Activated CD4-positive, alpha-beta memory T cell treated with anti-CD3 and anti-CD28 coated beads, Interleukin-2, amount 10 ng/mL, durations not matched to agents 7 days and 5 days (primary cell): Measurements from ENCODE around the gene DCN. TPM values are rescaled to one million over a fixed set of nuclear protein-coding genes. Genes with fewer than 3 reads are reported as not detected.

ENCODE experiments used
- CTCF ChIA-PET: fragments of 350-600 bp; sonication (Branson Sonifier 250); formaldehyde crosslinking; loops from one replicate; lab custom pipeline; 2021; ENCODE audit warnings: antibody characterized with exemption, inconsistent platforms; lab: Charles Lee
- POLR2A ChIA-PET: fragments of 350-600 bp; sonication (Branson Sonifier 250); formaldehyde crosslinking; loops from one replicate; lab custom pipeline; 2021; ENCODE audit warnings: antibody characterized with exemption; lab: Charles Lee
- DNase-seq: peaks from one replicate; pipeline ENCODE4 v3.0.0-alpha.2; 2020
- H3K27ac Mint-ChIP-seq: one replicate; pipeline ENCODE4 v1.8.0; 2021; ENCODE audit warnings: mild to moderate bottlenecking, mixed read lengths
- H3K27me3 Mint-ChIP-seq: one replicate; pipeline ENCODE4 v1.8.0; 2021; ENCODE audit warnings: mixed read lengths
- H3K36me3 Mint-ChIP-seq: one replicate; pipeline ENCODE4 v1.8.0; 2021; ENCODE audit warnings: low read depth, mixed read lengths
- H3K4me1 Mint-ChIP-seq: one replicate; pipeline ENCODE4 v1.8.0; 2021; ENCODE audit warnings: mixed read lengths
- H3K4me3 Mint-ChIP-seq: one replicate; pipeline ENCODE4 v1.8.0; 2021; ENCODE audit warnings: mild to moderate bottlenecking, mixed read lengths
- H3K9me3 Mint-ChIP-seq: one replicate; pipeline ENCODE4 v1.8.0; 2021; ENCODE audit warnings: mixed read lengths
- total RNA-seq, 2 experiments: library from RNA; stranded (reverse); gene quantifications; one replicate each; pipeline ENCODE4 v1.2.3, GENCODE V29; 2021

The DCN gene, protein sequence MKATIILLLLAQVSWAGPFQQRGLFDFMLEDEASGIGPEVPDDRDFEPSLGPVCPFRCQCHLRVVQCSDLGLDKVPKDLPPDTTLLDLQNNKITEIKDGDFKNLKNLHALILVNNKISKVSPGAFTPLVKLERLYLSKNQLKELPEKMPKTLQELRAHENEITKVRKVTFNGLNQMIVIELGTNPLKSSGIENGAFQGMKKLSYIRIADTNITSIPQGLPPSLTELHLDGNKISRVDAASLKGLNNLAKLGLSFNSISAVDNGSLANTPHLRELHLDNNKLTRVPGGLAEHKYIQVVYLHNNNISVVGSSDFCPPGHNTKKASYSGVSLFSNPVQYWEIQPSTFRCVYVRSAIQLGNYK
- total RNA-seq: not detected

DNA sequence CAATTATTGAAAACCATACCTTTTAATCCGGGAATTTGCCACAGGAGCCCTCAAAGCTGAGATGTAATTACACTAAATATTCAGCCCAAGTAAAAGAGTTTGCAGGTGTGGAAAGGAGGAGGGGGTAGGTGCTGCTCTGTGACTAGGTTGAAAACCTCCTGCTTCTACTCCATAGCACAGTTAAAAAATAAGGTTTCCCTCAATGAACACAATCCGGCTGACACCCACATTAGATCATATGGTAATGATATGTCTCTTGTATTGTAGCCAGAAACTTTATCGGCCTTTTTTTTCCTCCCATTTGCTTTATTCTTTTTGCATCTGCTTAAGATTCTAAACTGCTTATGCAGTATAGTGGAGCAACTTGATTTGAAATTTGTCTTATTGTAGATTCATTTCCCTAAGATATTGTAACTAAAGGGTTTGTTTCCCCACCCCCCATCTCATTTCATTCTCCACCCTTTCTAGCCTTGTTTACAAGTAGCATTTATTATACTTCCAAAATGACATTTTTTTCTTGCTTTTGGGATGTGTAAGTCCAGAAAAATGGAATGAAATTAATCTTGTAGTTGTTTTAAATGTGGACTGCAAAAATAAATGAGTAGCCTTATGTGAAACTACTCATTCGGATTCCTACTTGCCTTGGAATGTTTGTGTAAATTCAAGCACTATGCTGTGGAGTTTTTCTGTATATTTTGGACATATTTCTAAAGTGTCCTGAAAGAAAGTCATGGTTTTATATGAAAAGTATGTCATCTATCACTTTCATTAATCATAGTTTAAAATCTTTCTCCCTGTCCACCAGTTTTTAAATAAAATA, at the start of gene DCN:
Gene DCN, minus strand, starts transcription at position 182 of the 820 bp plus-strand sequence. CDS start 4,265 bp downstream, outside the sequence.
- no peaks in the 10 kb centered on the region for H3K27me3 Mint-ChIP-seq
- no peak for DNase-seq
- H3K27ac Mint-ChIP-seq: no peak within 1 kb of the TSS
- CTCF ChIA-PET: no interaction called here
- H3K4me3 Mint-ChIP-seq: no peak within 1 kb of the TSS
- H3K9me3 Mint-ChIP-seq: no peaks in the 10 kb centered on the region
- POLR2A ChIA-PET: no interaction called here
- H3K4me1 Mint-ChIP-seq: no peaks in the 10 kb centered on the region
- H3K36me3 Mint-ChIP-seq: no peaks in the 10 kb centered on the region

DNA sequence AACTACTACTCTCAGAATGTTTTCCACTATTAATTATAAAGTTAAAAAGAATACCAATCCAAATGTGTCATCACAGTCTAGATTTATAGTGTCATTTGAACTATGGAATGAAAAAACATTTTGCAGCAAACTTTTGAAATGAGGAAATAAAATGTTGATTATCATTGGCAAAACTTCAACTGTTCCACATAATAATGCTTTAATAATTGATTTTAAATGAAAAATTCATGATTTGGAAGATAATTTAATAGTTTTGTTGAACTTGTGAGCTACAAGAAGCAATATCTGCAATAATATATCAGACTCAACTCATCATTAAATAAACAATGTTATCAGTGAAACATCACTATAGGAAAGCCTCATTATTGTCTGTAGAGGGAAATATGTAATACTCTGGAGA, 48.2 kb upstream of the DCN start:
- DNase-seq: no peak
- CTCF ChIA-PET: no interaction called here
- no peaks in the 10 kb centered on the region for H3K36me3 Mint-ChIP-seq
- POLR2A ChIA-PET: no interaction called here
- H3K27me3 Mint-ChIP-seq: no peaks in the 10 kb centered on the region
- H3K4me3 Mint-ChIP-seq: no peak overlapping the region
- H3K9me3 Mint-ChIP-seq: no peaks in the 10 kb centered on the region
- H3K4me1 Mint-ChIP-seq: no peaks in the 10 kb centered on the region
- H3K27ac Mint-ChIP-seq: no peak overlapping the region

DNA sequence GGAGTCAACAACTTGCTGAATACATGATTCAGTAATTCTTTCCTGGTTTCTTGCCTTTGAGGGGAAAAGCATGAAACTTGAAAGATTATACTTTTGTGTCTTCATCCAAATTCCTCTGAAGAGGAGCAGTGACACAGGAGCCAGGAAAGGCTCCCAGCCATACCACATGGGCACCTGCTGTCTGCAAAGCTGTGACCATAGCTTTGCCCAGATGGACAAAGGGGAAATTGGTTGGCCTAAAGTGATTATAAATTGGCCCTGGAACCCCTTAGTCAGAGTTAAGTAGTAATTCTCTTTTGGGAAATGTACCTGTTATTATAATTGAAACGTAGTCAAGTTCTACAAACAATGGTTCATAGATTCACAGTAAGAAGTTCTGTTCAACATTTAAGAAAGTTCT, 44.3 kb upstream of the DCN start:
- Mint-ChIP-seq H3K9me3 (no peaks in the 10 kb centered on the region), H3K27me3 (no peaks in the 10 kb centered on the region), H3K4me3 (no peak overlapping the region), H3K4me1 (no peaks in the 10 kb centered on the region), H3K27ac (no peak overlapping the region), H3K36me3 (no peaks in the 10 kb centered on the region)
- ChIA-PET POLR2A (no interaction called here), CTCF (no interaction called here)
- no peak for DNase-seq

DNA sequence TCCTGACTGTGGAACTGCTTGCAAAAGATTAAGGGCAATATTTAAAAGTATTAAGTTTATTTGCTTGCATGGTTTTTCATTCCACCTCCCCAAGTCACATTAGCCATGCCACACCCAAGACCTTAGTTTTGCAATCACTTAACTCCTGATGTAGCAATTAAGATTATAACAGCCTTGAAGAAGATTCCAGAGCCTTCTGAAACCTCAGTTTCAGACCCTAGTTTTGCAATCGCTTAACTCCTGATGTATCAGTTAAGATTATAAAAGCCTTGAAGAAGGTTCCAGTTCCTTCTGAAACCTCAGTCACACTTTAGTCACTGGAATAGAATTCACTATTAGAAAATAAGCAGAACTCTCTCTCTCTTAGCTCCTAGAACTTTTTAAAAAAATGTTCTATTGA, 42.7 kb upstream of the DCN start:
- CTCF ChIA-PET: no interaction called here
- POLR2A ChIA-PET: no interaction called here
- no peaks in the 10 kb centered on the region for H3K36me3 Mint-ChIP-seq

DNA sequence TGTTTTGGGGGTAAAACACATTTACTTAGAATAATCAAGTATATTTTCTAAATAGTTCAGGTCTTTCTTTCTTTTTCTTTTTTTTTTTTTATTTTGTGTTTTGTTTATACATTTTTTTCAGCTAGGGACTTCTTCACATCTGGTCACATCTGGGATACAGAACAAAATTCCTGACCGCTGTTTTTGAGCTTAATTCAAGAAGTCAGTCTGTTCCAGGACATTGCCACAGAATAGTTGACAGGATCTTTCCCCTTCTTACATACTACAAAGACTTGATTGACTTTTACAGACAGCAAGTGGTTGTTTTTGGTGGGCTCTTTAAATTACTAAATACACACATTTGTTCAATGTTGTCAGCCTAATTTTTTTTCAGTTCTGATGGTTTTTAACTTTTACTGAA, 41.8 kb upstream of the DCN start:
- POLR2A ChIA-PET: no interaction called here
- Mint-ChIP-seq H3K27me3 (no peaks in the 10 kb centered on the region), H3K4me3 (no peak overlapping the region), H3K4me1 (no peaks in the 10 kb centered on the region), H3K27ac (no peak overlapping the region), H3K9me3 (no peaks in the 10 kb centered on the region), H3K36me3 (no peaks in the 10 kb centered on the region)
- CTCF ChIA-PET: no interaction called here
- no peak for DNase-seq

More for the DNA sequence above, 42.7 kb upstream of the DCN start:
- Mint-ChIP-seq H3K9me3 (no peaks in the 10 kb centered on the region), H3K4me1 (no peaks in the 10 kb centered on the region), H3K4me3 (no peak overlapping the region), H3K27me3 (no peaks in the 10 kb centered on the region), H3K27ac (no peak overlapping the region)
- DNase-seq: no peak

DNA sequence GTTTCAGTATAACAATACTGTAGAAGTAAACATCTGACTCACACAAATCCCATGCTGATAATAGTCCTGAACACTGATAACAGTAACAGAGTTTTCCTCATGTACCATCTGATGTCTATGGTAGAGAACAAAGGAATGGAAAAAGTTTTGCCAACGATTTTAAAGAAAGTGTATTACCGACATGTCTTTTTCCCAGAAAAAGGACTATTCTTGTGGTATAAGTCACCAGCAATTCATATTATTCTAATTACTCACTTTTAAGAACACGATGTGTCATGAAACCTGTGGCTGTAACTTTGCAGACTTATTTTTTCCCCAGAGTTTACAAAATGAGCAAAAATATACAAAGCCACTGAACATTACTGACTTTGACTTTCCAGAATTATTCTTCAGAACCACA, 40.1 kb upstream of the DCN start:
- no peaks in the 10 kb centered on the region for H3K4me1 Mint-ChIP-seq
- ChIA-PET CTCF (no interaction called here), POLR2A (no interaction called here)
- H3K27ac Mint-ChIP-seq: no peak overlapping the region
- no peak for DNase-seq
- H3K4me3 Mint-ChIP-seq: no peak overlapping the region
- H3K27me3 Mint-ChIP-seq: no peaks in the 10 kb centered on the region
- no peaks in the 10 kb centered on the region for H3K36me3 Mint-ChIP-seq
- no peaks in the 10 kb centered on the region for H3K9me3 Mint-ChIP-seq

DNA sequence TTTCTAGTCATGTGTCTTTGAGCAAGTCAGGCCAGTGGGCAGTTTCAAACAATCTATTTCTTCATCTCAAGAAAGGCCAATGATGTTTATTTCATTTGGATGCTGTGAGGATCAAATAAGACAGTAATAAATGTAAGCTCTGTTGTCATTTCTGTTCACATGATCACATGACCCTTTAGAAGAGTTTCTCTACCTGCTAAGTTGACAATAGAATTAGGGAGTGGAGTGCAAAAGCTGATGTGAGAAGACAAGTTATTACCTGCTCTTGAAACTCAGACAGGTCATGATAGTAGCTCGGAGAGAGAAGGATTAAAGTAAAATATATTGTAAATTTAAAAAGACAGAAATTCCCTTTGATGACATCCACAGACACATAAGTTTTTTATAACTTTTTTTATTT, 37.3 kb upstream of the DCN start:
- CTCF ChIA-PET: no interaction called here
- no peak overlapping the region for H3K4me3 Mint-ChIP-seq
- no peaks in the 10 kb centered on the region for H3K9me3 Mint-ChIP-seq

DNA sequence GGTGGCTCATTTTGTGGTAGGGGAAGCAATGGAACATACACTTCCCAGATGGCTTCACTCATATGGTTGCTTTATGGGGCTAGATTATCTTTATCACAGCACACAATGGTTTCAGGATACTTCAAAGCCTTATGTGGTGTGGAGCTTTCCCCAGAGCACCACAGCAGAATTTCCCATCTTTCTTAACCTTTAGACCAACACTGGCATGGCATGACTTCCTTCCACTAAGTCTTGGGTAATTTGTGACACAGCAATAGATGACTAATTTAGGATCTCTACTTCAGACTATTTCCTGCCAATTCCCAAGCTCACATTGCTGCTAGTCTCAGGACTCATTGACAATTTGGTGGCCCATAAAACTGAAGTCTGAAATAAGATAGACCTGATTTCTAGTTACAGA, 36.9 kb upstream of the DCN start:
- no peaks in the 10 kb centered on the region for H3K9me3 Mint-ChIP-seq
- no peak for DNase-seq
- H3K27ac Mint-ChIP-seq: no peak overlapping the region
- no peaks in the 10 kb centered on the region for H3K27me3 Mint-ChIP-seq
- POLR2A ChIA-PET: no interaction called here
- CTCF ChIA-PET: no interaction called here
- H3K4me3 Mint-ChIP-seq: no peak overlapping the region
- H3K36me3 Mint-ChIP-seq: no peaks in the 10 kb centered on the region
- no peaks in the 10 kb centered on the region for H3K4me1 Mint-ChIP-seq

More for the DNA sequence above, 37.3 kb upstream of the DCN start:
- no peak for DNase-seq
- H3K27me3 Mint-ChIP-seq: no peaks in the 10 kb centered on the region
- H3K36me3 Mint-ChIP-seq: no peaks in the 10 kb centered on the region
- POLR2A ChIA-PET: no interaction called here
- no peaks in the 10 kb centered on the region for H3K4me1 Mint-ChIP-seq
- no peak overlapping the region for H3K27ac Mint-ChIP-seq

DNA sequence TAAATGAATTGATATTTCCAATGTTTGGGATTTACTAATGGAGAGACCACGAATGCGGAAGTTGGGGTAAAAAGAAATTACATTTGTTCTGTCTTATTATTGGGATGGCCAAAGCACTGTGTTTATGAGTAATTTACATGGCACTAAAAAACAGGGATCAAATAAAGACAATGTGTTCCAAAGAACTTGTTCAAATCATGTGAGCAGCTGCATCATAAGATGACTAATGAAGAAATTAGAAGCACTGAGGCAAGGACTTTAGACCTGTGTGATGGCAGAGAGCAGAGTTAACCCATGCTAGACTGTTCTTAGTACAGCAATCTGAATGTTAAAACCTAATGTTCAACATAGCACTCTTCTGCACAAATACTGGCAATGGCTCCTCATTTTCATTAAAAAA, 34.3 kb upstream of the DCN start:
- Mint-ChIP-seq H3K27me3 (no peaks in the 10 kb centered on the region), H3K27ac (no peak overlapping the region), H3K4me3 (no peak overlapping the region), H3K36me3 (no peaks in the 10 kb centered on the region), H3K9me3 (no peaks in the 10 kb centered on the region), H3K4me1 (no peaks in the 10 kb centered on the region)
- DNase-seq: no peak
- ChIA-PET POLR2A (no interaction called here), CTCF (no interaction called here)

DNA sequence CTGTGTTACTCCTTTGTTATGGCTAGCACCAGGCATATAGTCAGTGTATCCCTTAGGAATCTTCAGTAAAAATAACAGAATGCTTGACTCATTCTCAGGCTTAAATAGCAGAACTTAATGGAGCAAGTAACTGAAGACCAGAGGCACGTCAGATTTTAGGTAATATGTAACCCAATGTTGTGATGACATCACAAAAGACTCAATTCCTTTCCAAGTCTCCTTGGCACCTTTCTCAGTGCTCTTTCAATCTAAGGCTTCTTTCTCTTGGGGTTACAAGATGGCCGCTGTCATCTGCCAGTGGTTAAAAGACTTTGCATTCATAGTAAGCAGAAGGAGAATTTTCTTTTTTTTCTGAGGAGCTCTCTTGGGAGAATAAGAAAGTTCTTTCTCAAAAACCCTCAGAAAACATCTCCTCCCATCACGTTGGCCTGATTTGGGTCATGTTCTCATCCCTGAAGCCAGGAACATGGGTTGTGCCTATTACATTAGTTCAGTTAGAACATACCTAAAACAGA, 33.4 kb upstream of the DCN start:
- Mint-ChIP-seq H3K4me3 (no peak overlapping the region), H3K27ac (no peak overlapping the region), H3K36me3 (no peaks in the 10 kb centered on the region), H3K9me3 (no peaks in the 10 kb centered on the region), H3K27me3 (no peaks in the 10 kb centered on the region), H3K4me1 (no peaks in the 10 kb centered on the region)
- no peak for DNase-seq
- POLR2A ChIA-PET: no interaction called here
- CTCF ChIA-PET: no interaction called here

DNA sequence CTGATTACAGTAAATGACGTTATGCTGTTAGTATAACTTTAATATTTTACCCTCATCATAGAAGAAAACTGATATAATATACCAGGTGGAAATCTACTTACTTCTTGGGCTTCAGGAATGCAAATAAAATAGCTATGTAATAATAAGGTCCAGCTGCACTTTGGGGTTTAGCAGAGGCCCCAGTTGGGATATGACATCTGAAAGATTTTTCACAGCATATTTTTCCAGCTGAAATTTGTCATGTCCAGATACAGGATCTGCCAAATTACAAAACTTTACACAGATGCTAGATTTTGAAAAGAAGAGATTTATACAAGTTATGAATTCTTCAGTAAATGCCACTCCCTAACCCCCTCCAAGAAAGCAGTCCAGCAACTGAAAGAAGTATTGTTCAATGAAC, 29.2 kb upstream of the DCN start:
- no peak overlapping the region for H3K27ac Mint-ChIP-seq
- ChIA-PET POLR2A (no interaction called here), CTCF (no interaction called here)
- H3K4me1 Mint-ChIP-seq: no peaks in the 10 kb centered on the region
- no peak for DNase-seq
- no peaks in the 10 kb centered on the region for H3K27me3 Mint-ChIP-seq
- H3K4me3 Mint-ChIP-seq: no peak overlapping the region
- H3K36me3 Mint-ChIP-seq: no peaks in the 10 kb centered on the region
- no peaks in the 10 kb centered on the region for H3K9me3 Mint-ChIP-seq

DNA sequence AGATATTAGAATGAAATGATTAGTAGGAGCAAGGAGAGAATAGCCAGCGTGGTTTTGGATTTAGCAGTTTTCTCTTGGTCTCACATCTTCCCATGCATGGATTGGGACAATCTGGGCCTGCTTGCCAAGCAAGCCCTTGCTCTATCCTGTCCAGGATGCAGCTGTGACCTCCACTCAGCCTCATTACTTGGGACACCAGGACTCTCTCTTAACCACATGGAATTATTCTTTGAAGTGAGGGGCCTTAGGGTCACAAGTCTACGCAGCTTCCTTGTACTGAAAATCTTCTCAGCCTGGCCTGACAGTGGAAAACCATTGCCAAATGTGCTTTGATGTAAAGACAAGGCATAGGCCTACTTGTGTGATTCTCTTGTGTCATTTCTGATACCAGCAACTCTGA, 28.0 kb upstream of the DCN start:
- no peaks in the 10 kb centered on the region for H3K9me3 Mint-ChIP-seq
- POLR2A ChIA-PET: no interaction called here
- H3K27me3 Mint-ChIP-seq: no peaks in the 10 kb centered on the region
- no peak for DNase-seq
- H3K27ac Mint-ChIP-seq: no peak overlapping the region
- no peaks in the 10 kb centered on the region for H3K4me1 Mint-ChIP-seq
- H3K36me3 Mint-ChIP-seq: no peaks in the 10 kb centered on the region
- no peak overlapping the region for H3K4me3 Mint-ChIP-seq
- CTCF ChIA-PET: no interaction called here

DNA sequence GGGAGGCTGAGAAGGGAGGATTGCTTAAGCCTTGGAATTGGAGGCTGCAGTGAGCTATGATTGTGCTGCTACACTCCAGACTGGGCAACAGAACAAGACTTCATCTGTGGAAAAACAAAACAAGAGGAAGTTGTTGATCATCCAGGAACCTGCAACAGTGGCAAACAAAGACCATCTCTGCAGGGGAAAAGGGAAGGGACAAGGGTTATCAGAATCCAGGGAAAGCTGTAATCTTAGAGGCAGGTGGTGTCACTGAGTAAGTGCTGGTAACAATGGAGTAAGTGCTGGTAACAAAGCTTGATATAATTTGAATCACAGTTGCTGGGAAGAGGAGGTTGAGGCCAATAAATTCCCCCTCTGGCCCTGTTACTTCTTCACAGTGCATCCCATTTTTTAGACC, 27.5 kb upstream of the DCN start:
- Mint-ChIP-seq H3K4me1 (no peaks in the 10 kb centered on the region), H3K27ac (no peak overlapping the region), H3K36me3 (no peaks in the 10 kb centered on the region), H3K4me3 (no peak overlapping the region), H3K27me3 (no peaks in the 10 kb centered on the region), H3K9me3 (no peaks in the 10 kb centered on the region)
- DNase-seq: no peak
- CTCF ChIA-PET: no interaction called here
- POLR2A ChIA-PET: no interaction called here
